Subcutaneous adipose tissue (tissue), 4 donors: Measurements from ENCODE around the gene DPF3. TPM values are rescaled to one million over a fixed set of nuclear protein-coding genes. Genes with fewer than 3 reads are reported as not detected.

Experiments
- CTCF ChIP-seq: fragments of 450-650 bp; IDR thresholded peaks from one replicate; pipeline ENCODE4 v1.5.1; 2016; ENCODE audit warnings: low read depth, mild to moderate bottlenecking, control low read depth, antibody characterized with exemption, moderate library complexity
- total RNA-seq, 4 donors: library from RNA; depleted of rRNA; stranded (reverse); fragments of >200 nt; gene quantifications; one replicate each; pipeline ENCODE4 v1.1.0, GENCODE V29; 2016

Gene DPF3
- total RNA-seq, 4 donors from 2014 or later = 0.33 to 6.8 TPM; not detected in 2

- TF ChIP-seq CTCF = no peak
These were observed 280.0 kb downstream of the DPF3 start for GRCh38 chr14:72613975-72614319.

- no peak for TF ChIP-seq CTCF
These were observed 280.5 kb downstream of the DPF3 start for GRCh38 chr14:72613231-72613974.

GRCh38 chr14:72612041-72612440, 281.9 kb downstream of the DPF3 start:
- TF ChIP-seq CTCF = no peak

GRCh38 chr14:72611506-72611905, 282.4 kb downstream of the DPF3 start:
- TF ChIP-seq CTCF = no peak

- no peak for TF ChIP-seq CTCF
These were observed 283.1 kb downstream of the DPF3 start for GRCh38 chr14:72610831-72611200.

- no peak for TF ChIP-seq CTCF
These were observed 283.6 kb downstream of the DPF3 start for GRCh38 chr14:72610096-72610830.

- no peak for TF ChIP-seq CTCF
These were observed 284.5 kb downstream of the DPF3 start for GRCh38 chr14:72609205-72609916.
